Rectal smooth muscle tissue (tissue), 1 donor: ENCODE results near the gene SUSD4.
"Not testable (repeated sequence)": the region's sequence is repeated elsewhere in the genome, so short reads cannot be mapped to it uniquely, and the experiment has no call there.

Source experiments
- H3K27ac ChIP-seq: one replicate; pipeline ENCODE4 v1.7.0; 2013; ENCODE audit warnings: low read depth, low read length, inconsistent platforms
- H3K27me3 ChIP-seq: one replicate; pipeline ENCODE4 v1.7.0; 2013; ENCODE audit warnings: low read length; ENCODE audit not compliant: control insufficient read depth, insufficient read depth
- H3K36me3 ChIP-seq: one replicate; pipeline ENCODE4 v1.7.0; 2013; ENCODE audit warnings: low read length; ENCODE audit not compliant: control insufficient read depth, insufficient read depth
- H3K4me1 ChIP-seq: one replicate; pipeline ENCODE4 v1.7.0; 2013; ENCODE audit warnings: low read length; ENCODE audit not compliant: control insufficient read depth, insufficient read depth
- H3K4me3 ChIP-seq: one replicate; pipeline ENCODE4 v1.7.0; 2013; ENCODE audit warnings: low read length
- H3K9ac ChIP-seq: one replicate; pipeline ENCODE4 v1.7.0; 2013; ENCODE audit warnings: low read length

SUSD4 gene

GRCh38 chr1:223299553-223299952 is 64.4 kb downstream of the SUSD4 start:
- no peaks in the 10 kb centered on the region for H3K27me3 ChIP-seq
- no peak overlapping the region for H3K9ac ChIP-seq
- H3K4me1 ChIP-seq: no peaks in the 10 kb centered on the region
- no peak overlapping the region for H3K4me3 ChIP-seq
- H3K36me3 ChIP-seq: no peaks in the 10 kb centered on the region
- no peak overlapping the region for H3K27ac ChIP-seq

- H3K9ac ChIP-seq: no peak overlapping the region
Measured at GRCh38 chr1:223298701-223299100, 65.3 kb downstream of the SUSD4 start.

GRCh38 chr1:223297800-223298199 is 66.2 kb downstream of the SUSD4 start:
- no peaks in the 10 kb centered on the region for H3K27me3 ChIP-seq
- no peak overlapping the region for H3K27ac ChIP-seq
- H3K9ac ChIP-seq: no peak overlapping the region
- H3K4me3 ChIP-seq: no peak overlapping the region
- no peaks in the 10 kb centered on the region for H3K4me1 ChIP-seq
- no peaks in the 10 kb centered on the region for H3K36me3 ChIP-seq

More at GRCh38 chr1:223298701-223299100, 65.3 kb downstream of the SUSD4 start:
- Histone ChIP-seq H3K27me3 (no peaks in the 10 kb centered on the region), H3K36me3 (no peaks in the 10 kb centered on the region), H3K4me3 (no peak overlapping the region), H3K27ac (no peak overlapping the region), H3K4me1 (no peaks in the 10 kb centered on the region)

GRCh38 chr1:223291796-223292195 is 72.2 kb downstream of the SUSD4 start:
- H3K27me3 ChIP-seq: no peaks in the 10 kb centered on the region
- no peak overlapping the region for H3K4me3 ChIP-seq
- H3K27ac ChIP-seq: no peak overlapping the region
- H3K36me3 ChIP-seq: no peaks in the 10 kb centered on the region
- H3K9ac ChIP-seq: no peak overlapping the region
- no peaks in the 10 kb centered on the region for H3K4me1 ChIP-seq

GRCh38 chr1:223290397-223290796 is 73.6 kb downstream of the SUSD4 start:
- no peaks in the 10 kb centered on the region for H3K36me3 ChIP-seq
- H3K27me3 ChIP-seq: no peaks in the 10 kb centered on the region

GRCh38 chr1:223289621-223290020 is 74.4 kb downstream of the SUSD4 start:
- H3K36me3 ChIP-seq: no peaks in the 10 kb centered on the region
- no peak overlapping the region for H3K27ac ChIP-seq
- H3K4me1 ChIP-seq: no peaks in the 10 kb centered on the region
- no peak overlapping the region for H3K9ac ChIP-seq
- H3K4me3 ChIP-seq: no peak overlapping the region
- no peaks in the 10 kb centered on the region for H3K27me3 ChIP-seq

More at GRCh38 chr1:223290397-223290796, 73.6 kb downstream of the SUSD4 start:
- H3K9ac ChIP-seq: no peak overlapping the region
- H3K27ac ChIP-seq: no peak overlapping the region
- H3K4me3 ChIP-seq: no peak overlapping the region
- H3K4me1 ChIP-seq: no peaks in the 10 kb centered on the region

- Histone ChIP-seq H3K4me3 (no peak overlapping the region), H3K27me3 (no peaks in the 10 kb centered on the region), H3K36me3 (no peaks in the 10 kb centered on the region), H3K4me1 (no peaks in the 10 kb centered on the region), H3K9ac (no peak overlapping the region), H3K27ac (no peak overlapping the region)
Measured at GRCh38 chr1:223288826-223289225, 75.2 kb downstream of the SUSD4 start.

- no peaks in the 10 kb centered on the region for H3K27me3 ChIP-seq
Measured at GRCh38 chr1:223285452-223285851, 78.5 kb downstream of the SUSD4 start.

GRCh38 chr1:223283697-223284096 is 80.3 kb downstream of the SUSD4 start:
- not testable (repeated sequence) for H3K27ac ChIP-seq, H3K4me1 ChIP-seq, H3K4me3 ChIP-seq, H3K36me3 ChIP-seq, H3K27me3 ChIP-seq, H3K9ac ChIP-seq

More at GRCh38 chr1:223285452-223285851, 78.5 kb downstream of the SUSD4 start:
- H3K4me3 ChIP-seq: no peak overlapping the region
- H3K36me3 ChIP-seq: no peaks in the 10 kb centered on the region
- no peaks in the 10 kb centered on the region for H3K4me1 ChIP-seq
- H3K27ac ChIP-seq: no peak overlapping the region
- H3K9ac ChIP-seq: no peak overlapping the region

GRCh38 chr1:223278311-223278710 is 85.7 kb downstream of the SUSD4 start:
- H3K4me3 ChIP-seq: not testable (repeated sequence)

GRCh38 chr1:223276029-223276428 is 87.9 kb downstream of the SUSD4 start:
- no peaks in the 10 kb centered on the region for H3K36me3 ChIP-seq
- no peaks in the 10 kb centered on the region for H3K27me3 ChIP-seq
- H3K27ac ChIP-seq: no peak overlapping the region
- no peaks in the 10 kb centered on the region for H3K4me1 ChIP-seq
- H3K9ac ChIP-seq: no peak overlapping the region
- H3K4me3 ChIP-seq: no peak overlapping the region

More at GRCh38 chr1:223278311-223278710, 85.7 kb downstream of the SUSD4 start:
- H3K27me3 ChIP-seq, H3K9ac ChIP-seq, H3K36me3 ChIP-seq, H3K4me1 ChIP-seq, H3K27ac ChIP-seq: not testable (repeated sequence)

- Histone ChIP-seq H3K4me3 (no peak overlapping the region), H3K4me1 (no peaks in the 10 kb centered on the region), H3K27me3 (no peaks in the 10 kb centered on the region), H3K36me3 (no peaks in the 10 kb centered on the region), H3K27ac (no peak overlapping the region), H3K9ac (no peak overlapping the region)
Measured at GRCh38 chr1:223273511-223273910, 90.5 kb downstream of the SUSD4 start.

GRCh38 chr1:223271085-223271781 is 92.7 kb downstream of the SUSD4 start:
- no peaks in the 10 kb centered on the region for H3K4me1 ChIP-seq
- H3K9ac ChIP-seq: no peak overlapping the region
- H3K27ac ChIP-seq: no peak overlapping the region
- H3K27me3 ChIP-seq: no peaks in the 10 kb centered on the region
- no peak overlapping the region for H3K4me3 ChIP-seq
- H3K36me3 ChIP-seq: no peaks in the 10 kb centered on the region
